Ovary (tissue), 9 donors: ENCODE results near the gene VTN. TPM values are rescaled to one million over a fixed set of nuclear protein-coding genes. Genes with fewer than 3 reads are reported as not detected.
"Not testable (repeated sequence)": the region's sequence is repeated elsewhere in the genome, so short reads cannot be mapped to it uniquely, and the experiment has no call there.

ENCODE experiments used
- DNase-seq, 5 donors: peaks; one replicate each; pipeline ENCODE4 v3.0.0-alpha.2; 2019 to 2020
- H3K27ac ChIP-seq, 2 donors: fragments of 200-600 bp; one replicate each; pipeline versions ENCODE4 v1.5.1 to v1.8.0; 2019 to 2022
- H3K27me3 ChIP-seq: fragments of 200-600 bp; one replicate; pipeline ENCODE4 v1.8.0; 2022
- H3K36me3 ChIP-seq: fragments of 200-600 bp; sonication (generic); one replicate; pipeline ENCODE4 v1.5.1; 2019
- H3K4me1 ChIP-seq: one replicate; pipeline ENCODE4 v1.8.1; 2013; ENCODE audit warnings: mild to moderate bottlenecking, moderate library complexity; ENCODE audit not compliant: insufficient read depth
- H3K4me3 ChIP-seq: fragments of 200-600 bp; sonication (generic); one replicate; pipeline ENCODE4 v1.5.1; 2017
- H3K9me3 ChIP-seq, 2 donors: fragments of 200-600 bp in 1 of 2; sonication (generic) in 1 of 2; one replicate each; pipeline versions ENCODE4 v1.5.1 to v1.8.1; 2013 to 2019; ENCODE audit warnings: mild to moderate bottlenecking in 1 of 2, moderate library complexity in 1 of 2
- CTCF ChIP-seq, 3 donors: fragments of 450-650 bp in 2 of 3; fragments of 200-600 bp in 1 of 3; IDR thresholded peaks; one replicate each; pipeline versions ENCODE4 v1.5.1 to v1.8.0; 2016 to 2022; ENCODE audit warnings: antibody characterized with exemption in 3 of 3, mild to moderate bottlenecking in 1 of 3
- EP300 ChIP-seq: sonication (generic); formaldehyde crosslinking; IDR thresholded peaks from one replicate; pipeline ENCODE4 v1.6.1; 2017; ENCODE audit warnings: antibody characterized with exemption
- POLR2A ChIP-seq: fragments of 450-650 bp; IDR thresholded peaks from one replicate; pipeline ENCODE4 v1.6.1; 2017; ENCODE audit warnings: antibody characterized with exemption, mild to moderate bottlenecking, moderate library complexity
- WGBS, 3 donors: extraction: QIAGEN DNeasy Blood & Tissue Kit in 1 of 3; methylation state at CpG; one replicate each; pipeline versions ENCODE4 v1.1.5 to v1.1.7; 2013 to 2017; 5-methylcytosine and 5-hydroxymethylcytosine counted together
- intact Hi-C, 4 donors: fragments of 100-400 bp; cut with DNase I; formaldehyde crosslinking; loops; one replicate each; pipeline versions ENCODE4 v1.11.0 to v1.15.1; 2022 to 2023
- polyA plus RNA-seq, 2 donors: library from polyadenylated mRNA; stranded (reverse); fragments of 200-250 nt in 1 of 2; fragments of 350-450 nt in 1 of 2; fragmentation: Illumina TruSeq in 1 of 2; extraction: RNeasy Lipid Tissue Mini Kit (QIAGEN cat#74804) in 1 of 2; gene quantifications; one replicate each; pipeline ENCODE4 v1.2.3, GENCODE V29; 2013 to 2014
- total RNA-seq, 7 donors: library from RNA; depleted of rRNA in 2 of 7; stranded (reverse); fragments of >200 nt in 2 of 7; fragmentation: NEBNext Ultra II Directional in 3 of 7; extraction: Animal tissue kit (Norgen Biotek cat#: 25700) in 3 of 7; gene quantifications; one replicate each; pipeline versions ENCODE4 v1.1.0 to v1.2.4, GENCODE V29; 2016 to 2023
- donor health status: DM: no; HTN: no; CAD: no; lungs with moderate emphysema.
- donor health status: DM: no; HTN: no; CAD: no.
- donor health status: Bipolar disorder and iron deficiency.
- donor health status: DM: yes; HTN: yes; CAD: no.
- donor health status: DM: no; HTN: no; CAD: no.
- donor health status: DM: yes; HTN: yes; CAD: no.

The VTN gene
- total and polyA plus RNA-seq, 9 donors = 0.25 to 20.5 (median 4.1) TPM; not detected in 1

DNA sequence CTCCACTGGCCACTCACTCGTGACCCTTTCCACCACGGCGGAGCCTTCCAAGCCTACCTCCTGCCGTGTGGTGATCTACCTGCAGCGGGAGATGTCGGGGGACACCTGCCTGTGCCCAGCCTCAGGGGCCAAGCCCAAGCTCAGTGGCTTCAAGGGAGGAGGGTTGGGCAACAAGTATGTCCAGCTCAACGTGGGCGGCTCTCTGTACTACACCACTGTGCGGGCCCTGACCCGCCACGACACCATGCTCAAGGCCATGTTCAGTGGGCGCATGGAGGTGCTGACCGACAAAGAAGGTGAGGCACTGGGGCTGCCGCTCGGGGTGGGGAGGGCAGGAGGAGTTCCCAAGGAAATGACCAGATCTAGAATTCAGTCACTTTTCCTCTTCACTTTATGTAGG, 30.7 kb downstream of the VTN start:
- no peaks in the 10 kb centered on the region for H3K27me3 ChIP-seq
- WGBS, 3 donors = 88 to 91% (median 88%) methylated on average over 15 of the region's 15 CpGs
- no peak overlapping the region for H3K4me3 ChIP-seq
- H3K36me3 ChIP-seq = no peaks in the 10 kb centered on the region
- DNase-seq = no peak
- intact Hi-C loops = loop anchor here in 2 of 4 donors (5.0 kb wide), 1 partner anchor 613 kb away; the partner anchor contains the start of gene PHF12 (in 2 of the 2)
- TF ChIP-seq EP300 (no peak), POLR2A (no peak), CTCF (IDR thresholded peaks at IDR 0.05) (no peak)
- no peak overlapping the region for H3K27ac ChIP-seq
- H3K9me3 ChIP-seq = no peaks in the 10 kb centered on the region
- H3K4me1 ChIP-seq = peaks cover 2% of the 10 kb centered on the region

GRCh38 chr17:28338769-28339212, 31.3 kb downstream of the VTN start:
- 79 to 93% (median 87%) methylated on average over 8 of the region's 8 CpGs for whole genome bisulfite sequencing, 3 donors
- not testable (repeated sequence) for H3K36me3 ChIP-seq, H3K4me1 ChIP-seq, H3K4me3 ChIP-seq, H3K27me3 ChIP-seq, H3K27ac ChIP-seq, DNase-seq, H3K9me3 ChIP-seq
- intact Hi-C loops = loop anchor here in 2 of 4 donors (5.0 kb wide), 1 partner anchor 614 kb away; the partner anchor contains the start of gene PHF12 (in 2 of the 2)

DNA sequence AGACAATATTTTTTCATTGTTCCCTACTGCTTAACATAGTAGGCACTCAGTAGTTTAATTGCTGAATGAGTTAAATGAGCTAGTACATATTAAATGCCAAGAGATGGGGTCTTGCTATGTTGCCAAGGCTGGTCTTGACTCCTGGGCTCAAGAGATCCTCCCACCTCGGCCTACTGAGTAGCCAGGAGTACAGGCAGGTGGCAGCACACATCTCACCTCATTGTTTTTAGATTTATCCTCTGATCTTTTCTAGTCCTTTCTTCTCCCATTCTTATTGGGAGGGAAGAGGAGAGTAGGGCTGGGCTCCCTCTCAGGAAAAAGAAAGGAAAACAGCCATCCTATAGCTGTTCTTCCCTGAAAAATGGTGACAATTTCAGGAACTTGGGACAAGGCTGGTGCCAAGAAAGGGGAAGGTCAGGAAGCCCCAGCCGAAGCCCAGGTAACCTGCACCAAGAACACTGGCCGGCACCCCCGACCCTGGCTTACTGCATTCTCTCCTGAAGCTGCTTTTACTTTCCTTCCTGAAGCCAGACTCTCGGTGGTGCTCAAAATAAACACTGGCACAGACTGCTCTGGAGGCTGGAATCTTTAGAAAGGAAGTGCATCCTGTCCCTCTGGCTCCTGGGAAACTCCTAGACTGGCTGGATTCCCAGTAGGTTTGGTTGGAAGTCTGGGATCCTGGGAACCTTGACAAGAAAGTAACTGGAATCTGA, 31.9 kb downstream of the VTN start:
- intact Hi-C loops = loop anchor here in 2 of 4 donors (5.0 kb wide), 1 partner anchor 614 kb away; the partner anchor contains the start of gene PHF12 (in 2 of the 2)
- no peak overlapping the region for H3K4me3 ChIP-seq
- H3K9me3 ChIP-seq = no peaks in the 10 kb centered on the region
- 35 to 54% (median 36%) methylated on average over 5 of the region's 5 CpGs for WGBS, 3 donors
- H3K27me3 ChIP-seq = no peaks in the 10 kb centered on the region
- H3K36me3 ChIP-seq = no peaks in the 10 kb centered on the region
- no peak for TF ChIP-seq POLR2A
- no peak for TF ChIP-seq EP300
- H3K4me1 ChIP-seq = peaks cover 5% of the 10 kb centered on the region
- H3K27ac ChIP-seq = no peak overlapping the region
- DNase-seq = no peak

DNA sequence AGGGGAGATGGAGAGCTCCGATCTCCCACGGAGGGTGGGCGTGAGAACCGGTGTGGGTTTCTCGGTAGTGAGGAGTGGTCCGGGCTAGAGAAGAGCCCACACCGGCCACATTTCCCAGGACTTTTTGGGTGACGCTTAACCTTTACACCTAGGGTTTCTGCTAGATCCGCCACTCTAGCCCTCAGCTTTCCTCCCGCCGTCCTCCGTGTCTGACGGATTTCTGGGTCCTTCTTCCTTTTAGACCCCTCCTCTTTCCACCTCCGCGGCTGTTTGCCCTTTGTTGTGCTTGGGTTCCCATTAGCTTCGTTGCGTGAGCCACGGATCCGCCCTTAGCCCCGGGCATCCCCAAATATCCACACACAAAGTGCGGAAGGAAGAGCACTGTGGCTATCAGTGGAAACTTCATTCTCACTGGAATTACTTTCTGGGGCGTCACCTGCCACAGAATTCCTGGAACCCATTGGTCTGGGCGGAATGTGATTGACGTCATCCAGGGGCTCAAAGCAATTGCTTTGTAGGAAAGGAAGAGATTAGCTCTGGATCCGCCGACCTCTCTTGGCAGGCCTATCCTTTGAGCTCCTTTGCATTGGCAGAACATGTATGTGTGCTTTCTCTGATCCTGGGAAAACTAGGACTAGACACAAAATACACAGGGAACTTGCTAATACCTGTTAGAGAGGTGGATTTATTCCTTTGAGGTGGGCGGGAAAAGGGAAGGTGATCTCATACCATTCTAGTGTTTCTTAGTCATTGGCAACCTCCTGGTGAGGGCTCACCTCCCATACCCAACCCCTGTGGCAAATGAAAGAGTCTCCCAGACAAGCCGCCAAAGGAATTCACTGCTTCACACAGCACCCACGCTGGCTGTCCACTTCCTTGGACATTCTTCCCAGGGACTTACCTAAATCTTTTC, 33.9 kb downstream of the VTN start:
- Histone ChIP-seq H3K27me3 (no peaks in the 10 kb centered on the region), H3K4me1 (peaks cover 5% of the 10 kb centered on the region), H3K9me3 (no peaks in the 10 kb centered on the region), H3K36me3 (no peaks in the 10 kb centered on the region), H3K4me3 (peak overlapping the region; percentile 90), H3K27ac (peak overlapping the region; percentile 71 to 83)
- DNase-seq = peak; percentile 51 to 72 (median 62)
- WGBS, 3 donors = 5 to 6% (median 6%) methylated on average over 29 of the region's 29 CpGs
- TF ChIP-seq EP300 (peak; percentile 26), POLR2A (no peak)
- intact Hi-C loops = loop anchor here in 2 of 4 donors (5.0 kb wide), 1 partner anchor 616 kb away; the partner anchor contains the start of gene PHF12 (in 2 of the 2)

GRCh38 chr17:28335201-28335958, 34.7 kb downstream of the VTN start, which contains the start of the genes IFT20 and TNFAIP1:
TSS of gene IFT20 (minus strand) at chr17:28335472. CDS start at chr17:28331985, 3,487 bp downstream.
TSS of gene TNFAIP1 (plus strand) at chr17:28335761. CDS start at chr17:28339522, 3,761 bp downstream.
- peak; percentile 89 for TF ChIP-seq EP300
- TF ChIP-seq POLR2A = peak; percentile 86
- peak in 2 of 3 donors; percentile 5 to 17 for TF ChIP-seq CTCF (IDR thresholded peaks at IDR 0.05)
- no peaks in the 10 kb centered on the region for H3K27me3 ChIP-seq
- intact Hi-C loops = loop anchor here in 2 of 4 donors (5.0 kb wide), 1 partner anchor 617 kb away; the partner anchor contains the start of gene PHF12 (in 2 of the 2)
- 0 to 1% (median 1%) methylated on average over 51 to 62 of the region's 62 CpGs for WGBS, 3 donors
- peak within 1 kb of the TSS; percentile 71 to 83 for H3K27ac ChIP-seq
- peak; percentile 98 to 99 (median 98) for DNase-seq
- peaks cover 5% of the 10 kb centered on the region for H3K4me1 ChIP-seq
- H3K9me3 ChIP-seq = no peaks in the 10 kb centered on the region
- H3K36me3 ChIP-seq = no peaks in the 10 kb centered on the region
- H3K4me3 ChIP-seq = peak within 1 kb of the TSS; percentile 94
